ENCODE data around the gene IL2RA. TPM values are rescaled to one million over a fixed set of nuclear protein-coding genes. Genes with fewer than 3 reads are reported as not detected.

The IL2RA gene
- total RNA-seq, 1 donor from 2014 or later: not detected

- Histone ChIP-seq H3K36me3 (ENCODE audit: control insufficient read depth, insufficient read depth, low read length) (no peaks in the 10 kb centered on the region), H3K4me3 (ENCODE audit: low read depth, low read length) (no peak overlapping the region), H3K27me3 (ENCODE audit: control insufficient read depth, insufficient read depth, low read length) (peaks cover 15% of the 10 kb centered on the region)
- TF ChIP-seq CTCF (IDR thresholded peaks at IDR 0.05; ENCODE audit: insufficient read depth, low read length, poor library complexity, severe bottlenecking): no peak
- DNase-seq (ENCODE audit: low read depth): no peak
Measured at GRCh38 chr10:6019010-6019782, 43.0 kb downstream of the IL2RA start.

GRCh38 chr10:6018422-6018821 lies 43.7 kb downstream of the IL2RA start:
- Histone ChIP-seq H3K27me3 (ENCODE audit: control insufficient read depth, insufficient read depth, low read length) (peaks cover 12% of the 10 kb centered on the region), H3K4me3 (ENCODE audit: low read depth, low read length) (no peak overlapping the region), H3K36me3 (ENCODE audit: control insufficient read depth, insufficient read depth, low read length) (no peaks in the 10 kb centered on the region)
- no peak for TF ChIP-seq CTCF (IDR thresholded peaks at IDR 0.05; ENCODE audit: insufficient read depth, low read length, poor library complexity, severe bottlenecking)
- DNase-seq (ENCODE audit: low read depth): no peak

GRCh38 chr10:6017781-6018354 lies 44.3 kb downstream of the IL2RA start:
- no peak for DNase-seq (ENCODE audit: low read depth)
- Histone ChIP-seq H3K27me3 (ENCODE audit: control insufficient read depth, insufficient read depth, low read length) (peaks cover 12% of the 10 kb centered on the region), H3K4me3 (ENCODE audit: low read depth, low read length) (no peak overlapping the region), H3K36me3 (ENCODE audit: control insufficient read depth, insufficient read depth, low read length) (no peaks in the 10 kb centered on the region)
- no peak for TF ChIP-seq CTCF (IDR thresholded peaks at IDR 0.05; ENCODE audit: insufficient read depth, low read length, poor library complexity, severe bottlenecking)

GRCh38 chr10:6014241-6014761 lies 47.9 kb downstream of the IL2RA start:
- H3K36me3 ChIP-seq (ENCODE audit: control insufficient read depth, insufficient read depth, low read length): no peaks in the 10 kb centered on the region
- DNase-seq (ENCODE audit: low read depth): no peak
- H3K4me3 ChIP-seq (ENCODE audit: low read depth, low read length): no peak overlapping the region
- peak; percentile 67 for TF ChIP-seq CTCF (IDR thresholded peaks at IDR 0.05; ENCODE audit: insufficient read depth, low read length, poor library complexity, severe bottlenecking)
- H3K27me3 ChIP-seq (ENCODE audit: control insufficient read depth, insufficient read depth, low read length): peaks cover 9% of the 10 kb centered on the region

- Histone ChIP-seq H3K36me3 (ENCODE audit: control insufficient read depth, insufficient read depth, low read length) (no peaks in the 10 kb centered on the region), H3K4me3 (ENCODE audit: low read depth, low read length) (no peak overlapping the region), H3K27me3 (ENCODE audit: control insufficient read depth, insufficient read depth, low read length) (peaks cover 9% of the 10 kb centered on the region)
- no peak for DNase-seq (ENCODE audit: low read depth)
- TF ChIP-seq CTCF (IDR thresholded peaks at IDR 0.05; ENCODE audit: insufficient read depth, low read length, poor library complexity, severe bottlenecking): no peak
Measured at GRCh38 chr10:6013413-6014192, 48.6 kb downstream of the IL2RA start.
